NB4 (cell line): ENCODE measurements around the gene BNIP3.

ENCODE experiments used
- CTCF ChIP-seq: IDR thresholded peaks from one replicate; pipeline ENCODE4 v1.5.1; 2012; ENCODE audit warnings: low read depth, low read length
- MYC ChIP-seq: IDR thresholded peaks from 2 replicates; pipeline ENCODE4 v1.6.1; 2011; ENCODE audit warnings: low read depth, low read length
- POLR2A ChIP-seq: IDR thresholded peaks from 2 replicates; pipeline ENCODE4 v1.6.1; 2011; ENCODE audit warnings: mild to moderate bottlenecking; ENCODE audit not compliant: insufficient read length; ENCODE audit errors: extremely low read depth
- TF ChIP-seq, protein P1 (sequence below): IDR thresholded peaks from 2 replicates; pipeline ENCODE4 v1.6.1; 2011; ENCODE audit warnings: low read depth, low read length

GRCh38 chr10:132016514-132016913, 34.8 kb upstream of the BNIP3 start:
- no peak for TF ChIP-seq CTCF
- TF ChIP-seq POLR2A: no peak
- TF ChIP-seq, protein P1, sequence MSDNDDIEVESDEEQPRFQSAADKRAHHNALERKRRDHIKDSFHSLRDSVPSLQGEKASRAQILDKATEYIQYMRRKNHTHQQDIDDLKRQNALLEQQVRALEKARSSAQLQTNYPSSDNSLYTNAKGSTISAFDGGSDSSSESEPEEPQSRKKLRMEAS: no peak
- no peak for TF ChIP-seq MYC
